K562 (cell line): ENCODE data around the gene SAMD15.

Experiments
- BCL6 ChIP-seq: fragments of 250-450 bp; sonication (Bioruptor Pico); IDR thresholded peaks from 2 replicates; pipeline ENCODE4 v1.4.0; 2020
- BDP1 ChIP-seq: IDR thresholded peaks from 3 replicates; pipeline ENCODE4 v1.6.1; 2011; ENCODE audit not compliant: insufficient read length, insufficient read depth
- E2F1 ChIP-seq: sonication (generic); formaldehyde crosslinking; IDR thresholded peaks from 2 replicates; pipeline ENCODE4 v1.8.1; 2023; ENCODE audit warnings: mild to moderate bottlenecking, missing genetic modification reagents, moderate library complexity
- EP300 ChIP-seq: IDR thresholded peaks from 2 replicates; pipeline ENCODE4 v1.6.1; 2012; ENCODE audit warnings: low read length, improper control_type of control experiment
- EZH2 ChIP-seq: IDR thresholded peaks from 2 replicates; pipeline ENCODE4 v1.6.1; 2012; ENCODE audit warnings: low read depth, mild to moderate bottlenecking, inconsistent platforms, low read length, borderline replicate concordance
- JUND ChIP-seq, 2 experiments: IDR thresholded peaks; 2 replicates in 1 of 2; 3 replicates in 1 of 2; pipeline ENCODE4 v1.6.1; 2011; ENCODE audit warnings: borderline replicate concordance in 2 of 2, low read depth in 2 of 2, low read length in 2 of 2, improper control_type of control experiment in 1 of 2, missing biosample characterization in 1 of 2, missing genetic modification characterization in 1 of 2, missing genetic modification reagents in 1 of 2
- POLR2A ChIP-seq: fragments of 450-650 bp; conservative IDR thresholded peaks from 2 replicates; pipeline ENCODE4 v1.6.1; 2016
- RBM39 ChIP-seq: fragments of 200-400 bp; formaldehyde crosslinking; optimal IDR thresholded peaks from 2 replicates; pipeline ENCODE3; 2018; ENCODE audit warnings: low read depth, low read length
- SAFB2 ChIP-seq: fragments of 200-400 bp; formaldehyde crosslinking; IDR thresholded peaks from 2 replicates; pipeline ENCODE4 v1.6.1; 2018; ENCODE audit warnings: borderline replicate concordance, low read length, low read depth, moderate library complexity; ENCODE audit not compliant: severe bottlenecking
- SPI1 ChIP-seq: IDR thresholded peaks from 2 replicates; pipeline ENCODE4 v1.6.1; 2011; ENCODE audit warnings: low read depth, low read length, control low read depth, borderline replicate concordance
- TARDBP ChIP-seq: fragments of 450-650 bp; IDR thresholded peaks from 2 replicates; pipeline ENCODE4 v1.6.1; 2016
- ZNF785 ChIP-seq: fragments of 250-450 bp; sonication (Bioruptor Pico); IDR thresholded peaks from 2 replicates; pipeline ENCODE4 v1.4.0; 2020; ENCODE audit warnings: mild to moderate bottlenecking
- TF ChIP-seq, protein P1 (sequence below): sonication (generic); IDR thresholded peaks from 2 replicates; pipeline ENCODE4 v1.6.1; 2016

DNA sequence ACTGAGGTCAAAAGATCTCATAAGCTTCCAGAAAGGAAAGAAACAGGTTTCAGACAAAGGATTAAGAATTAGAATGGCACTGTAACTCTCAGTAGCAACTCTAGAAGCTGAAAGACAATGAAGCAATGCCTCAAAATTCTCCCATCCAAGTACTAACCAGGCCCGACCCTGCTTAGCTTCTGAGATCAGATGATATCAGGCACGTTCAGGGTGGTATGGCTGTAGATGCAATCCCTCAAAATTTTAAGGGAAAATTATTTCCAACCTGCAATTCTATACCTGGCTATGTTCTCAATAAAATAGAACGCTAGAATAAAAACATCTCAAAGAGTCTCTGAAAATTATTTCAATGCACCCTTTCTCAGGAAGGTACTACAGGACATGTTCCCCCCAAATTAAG is 26.6 kb downstream of the SAMD15 start:
- TF ChIP-seq TARDBP (no peak), SPI1 (no peak), EZH2 (no peak), E2F1 (CRISPR knock-in tag) (no peak), BCL6 (CRISPR knock-in tag) (no peak), JUND (IDR thresholded peaks at IDR 0.05; ENCODE audit: borderline replicate concordance, low read depth, low read length) (no peak), JUND (tag; IDR thresholded peaks at IDR 0.05; ENCODE audit: borderline replicate concordance, low read depth, low read length) (no peak), SAFB2 (no peak), EP300 (no peak), RBM39 (no peak), ZNF785 (no peak), BDP1 (no peak), POLR2A (no peak)
- TF ChIP-seq, protein P1, sequence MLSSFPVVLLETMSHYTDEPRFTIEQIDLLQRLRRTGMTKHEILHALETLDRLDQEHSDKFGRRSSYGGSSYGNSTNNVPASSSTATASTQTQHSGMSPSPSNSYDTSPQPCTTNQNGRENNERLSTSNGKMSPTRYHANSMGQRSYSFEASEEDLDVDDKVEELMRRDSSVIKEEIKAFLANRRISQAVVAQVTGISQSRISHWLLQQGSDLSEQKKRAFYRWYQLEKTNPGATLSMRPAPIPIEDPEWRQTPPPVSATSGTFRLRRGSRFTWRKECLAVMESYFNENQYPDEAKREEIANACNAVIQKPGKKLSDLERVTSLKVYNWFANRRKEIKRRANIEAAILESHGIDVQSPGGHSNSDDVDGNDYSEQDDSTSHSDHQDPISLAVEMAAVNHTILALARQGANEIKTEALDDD = no peak
